IPS DF 19.7 (cell line): ENCODE results near the gene CWF19L2.

ENCODE experiments used
- DNase-seq: peaks from one replicate; pipeline ENCODE4 v3.0.0-alpha.2; 2013; ENCODE audit warnings: low read depth, low spot score

The CWF19L2 gene

GRCh38 chr11:107316426-107316825 lies 141.2 kb downstream of the CWF19L2 start:
- no peak for DNase-seq

GRCh38 chr11:107307991-107308390 lies 149.6 kb downstream of the CWF19L2 start:
- no peak for DNase-seq

GRCh38 chr11:107301878-107302277 lies 155.7 kb downstream of the CWF19L2 start:
- DNase-seq = no peak

GRCh38 chr11:107293677-107294344 lies 163.8 kb downstream of the CWF19L2 start:
- DNase-seq = no peak

GRCh38 chr11:107282195-107282594 lies 175.4 kb downstream of the CWF19L2 start:
- no peak for DNase-seq
